Neural progenitor cell (in vitro differentiated cells): ENCODE results near the gene GRID1. TPM values are rescaled to one million over a fixed set of nuclear protein-coding genes. Genes with fewer than 3 reads are reported as not detected.

Experiments
- DNase-seq: peaks from one replicate; pipeline ENCODE4 v3.0.0-alpha.2; 2016; ENCODE audit warnings: low spot score
- H2AFZ ChIP-seq: fragments of 200-600 bp; sonication (generic); replicated peaks from 2 replicates; pipeline ENCODE4 v1.6.1; 2016; ENCODE audit warnings: antibody characterized with exemption
- H3F3A ChIP-seq: fragments of 200-600 bp; sonication (generic); 2 replicates; pipeline ENCODE4 v1.6.1; 2016; ENCODE audit warnings: antibody characterized with exemption, low read depth
- H3K27ac ChIP-seq: fragments of 200-600 bp; sonication (generic); 2 replicates; pipeline ENCODE4 v1.5.1; 2016; ENCODE audit warnings: mild to moderate bottlenecking
- H3K27me3 ChIP-seq: fragments of 200-600 bp; sonication (generic); 2 replicates; pipeline ENCODE4 v1.6.1; 2016; ENCODE audit warnings: mild to moderate bottlenecking, moderate library complexity
- H3K36me3 ChIP-seq: fragments of 200-600 bp; sonication (generic); 2 replicates; pipeline ENCODE4 v1.5.1; 2016
- H3K4me1 ChIP-seq: fragments of 200-600 bp; sonication (generic); 2 replicates; pipeline ENCODE4 v1.6.1; 2016; ENCODE audit warnings: mixed run types
- H3K4me2 ChIP-seq: fragments of 200-600 bp; sonication (generic); 2 replicates; pipeline ENCODE4 v1.6.1; 2016
- H3K4me3 ChIP-seq: fragments of 200-600 bp; sonication (generic); 2 replicates; pipeline ENCODE4 v1.5.1; 2016
- H3K79me2 ChIP-seq: fragments of 200-600 bp; sonication (generic); 2 replicates; pipeline ENCODE4 v1.6.1; 2016; ENCODE audit warnings: low read depth
- H3K9ac ChIP-seq: fragments of 200-600 bp; sonication (generic); 2 replicates; pipeline ENCODE4 v1.6.1; 2016
- H3K9me3 ChIP-seq: fragments of 200-600 bp; sonication (generic); 2 replicates; pipeline ENCODE4 v1.5.1; 2016; ENCODE audit warnings: low read depth
- H4K20me1 ChIP-seq: fragments of 200-600 bp; sonication (generic); 2 replicates; pipeline ENCODE4 v1.6.1; 2016; ENCODE audit warnings: low read depth
- H3K27ac Mint-ChIP-seq: 3 replicates; pipeline ENCODE4 v1.8.0; 2021; ENCODE audit warnings: mixed read lengths
- H3K27me3 Mint-ChIP-seq: 2 replicates; pipeline ENCODE4 v1.8.0; 2022; ENCODE audit warnings: low read depth, mild to moderate bottlenecking, inconsistent platforms, moderate library complexity, mixed read lengths; ENCODE audit not compliant: insufficient read depth
- H3K36me3 Mint-ChIP-seq: 3 replicates; pipeline ENCODE4 v1.8.0; 2021; ENCODE audit warnings: mixed read lengths
- H3K4me1 Mint-ChIP-seq: 3 replicates; pipeline ENCODE4 v1.8.0; 2021; ENCODE audit warnings: mixed read lengths
- H3K4me3 Mint-ChIP-seq: 3 replicates; pipeline ENCODE4 v1.8.0; 2021; ENCODE audit warnings: mild to moderate bottlenecking, moderate library complexity, mixed read lengths
- H3K9me3 Mint-ChIP-seq: 3 replicates; pipeline ENCODE4 v1.8.0; 2020; ENCODE audit warnings: mixed read lengths
- EZH2 ChIP-seq: fragments of 200-600 bp; sonication (generic); IDR thresholded peaks from 2 replicates; pipeline ENCODE4 v1.6.1; 2017; ENCODE audit warnings: antibody characterized with exemption, mild to moderate bottlenecking, moderate library complexity
- EZH2phosphoT487 ChIP-seq: fragments of 200-600 bp; sonication (generic); IDR thresholded peaks from 2 replicates; pipeline ENCODE4 v1.6.1; 2017; ENCODE audit warnings: antibody characterized with exemption
- total RNA-seq: library from RNA; depleted of rRNA; stranded (reverse); fragments of >200 nt; gene quantifications from 2 replicates; pipeline ENCODE4 v1.2.3, GENCODE V29; 2015; ENCODE audit warnings: low replicate concordance
- TF ChIP-seq, protein P1 (sequence below): fragments of 200-600 bp; sonication (generic); IDR thresholded peaks from 2 replicates; pipeline ENCODE4 v1.5.1; 2017; ENCODE audit warnings: antibody characterized with exemption, mild to moderate bottlenecking

GRID1 gene
- total RNA-seq, 1 donor from 2014 or later, result not detected

DNA sequence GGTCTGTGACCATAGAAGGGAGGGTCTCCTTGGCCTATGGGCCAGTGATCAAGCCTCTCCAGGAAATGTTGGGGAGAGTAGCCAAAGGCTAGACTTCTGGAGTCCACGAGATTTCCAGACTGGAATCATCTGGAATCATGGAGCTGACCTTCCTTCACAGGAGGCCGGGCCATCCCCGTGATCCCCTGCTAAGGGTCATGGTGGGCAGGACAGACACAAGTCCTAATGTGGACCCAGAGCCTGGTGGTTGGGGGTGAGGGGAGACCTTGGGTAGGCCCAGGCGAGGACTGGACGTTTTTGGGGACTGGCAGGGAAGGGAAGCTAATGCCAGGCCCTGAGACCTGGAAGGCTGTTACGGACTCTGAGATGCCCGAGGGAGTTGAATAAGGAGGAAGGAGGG lies 9.8 kb upstream of the GRID1 start:
- no peaks in the 10 kb centered on the region for H3F3A ChIP-seq
- H3K27me3 Mint-ChIP-seq, result peaks cover 17% of the 10 kb centered on the region
- no peak for DNase-seq
- no peaks in the 10 kb centered on the region for H3K36me3 ChIP-seq
- peaks cover 55% of the 10 kb centered on the region for H3K27me3 ChIP-seq
- no peaks in the 10 kb centered on the region for H4K20me1 ChIP-seq
- peaks cover 2% of the 10 kb centered on the region for H3K4me1 ChIP-seq
- no peaks in the 10 kb centered on the region for H3K36me3 Mint-ChIP-seq
- TF ChIP-seq, protein P1, sequence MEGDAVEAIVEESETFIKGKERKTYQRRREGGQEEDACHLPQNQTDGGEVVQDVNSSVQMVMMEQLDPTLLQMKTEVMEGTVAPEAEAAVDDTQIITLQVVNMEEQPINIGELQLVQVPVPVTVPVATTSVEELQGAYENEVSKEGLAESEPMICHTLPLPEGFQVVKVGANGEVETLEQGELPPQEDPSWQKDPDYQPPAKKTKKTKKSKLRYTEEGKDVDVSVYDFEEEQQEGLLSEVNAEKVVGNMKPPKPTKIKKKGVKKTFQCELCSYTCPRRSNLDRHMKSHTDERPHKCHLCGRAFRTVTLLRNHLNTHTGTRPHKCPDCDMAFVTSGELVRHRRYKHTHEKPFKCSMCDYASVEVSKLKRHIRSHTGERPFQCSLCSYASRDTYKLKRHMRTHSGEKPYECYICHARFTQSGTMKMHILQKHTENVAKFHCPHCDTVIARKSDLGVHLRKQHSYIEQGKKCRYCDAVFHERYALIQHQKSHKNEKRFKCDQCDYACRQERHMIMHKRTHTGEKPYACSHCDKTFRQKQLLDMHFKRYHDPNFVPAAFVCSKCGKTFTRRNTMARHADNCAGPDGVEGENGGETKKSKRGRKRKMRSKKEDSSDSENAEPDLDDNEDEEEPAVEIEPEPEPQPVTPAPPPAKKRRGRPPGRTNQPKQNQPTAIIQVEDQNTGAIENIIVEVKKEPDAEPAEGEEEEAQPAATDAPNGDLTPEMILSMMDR, result no peak
- TF ChIP-seq EZH2phosphoT487, result no peak
- no peak for TF ChIP-seq EZH2
- no peak overlapping the region for H2AFZ ChIP-seq
- no peak overlapping the region for H3K4me2 ChIP-seq
- no peaks in the 10 kb centered on the region for H3K9me3 ChIP-seq
- H3K9me3 Mint-ChIP-seq, result no peaks in the 10 kb centered on the region
- H3K4me3 ChIP-seq, result no peak overlapping the region
- no peak overlapping the region for H3K9ac ChIP-seq
- H3K27ac Mint-ChIP-seq, result no peak overlapping the region
- no peak overlapping the region for H3K4me3 Mint-ChIP-seq
- no peaks in the 10 kb centered on the region for H3K79me2 ChIP-seq
- peaks cover 8% of the 10 kb centered on the region for H3K4me1 Mint-ChIP-seq
- H3K27ac ChIP-seq, result no peak overlapping the region

DNA sequence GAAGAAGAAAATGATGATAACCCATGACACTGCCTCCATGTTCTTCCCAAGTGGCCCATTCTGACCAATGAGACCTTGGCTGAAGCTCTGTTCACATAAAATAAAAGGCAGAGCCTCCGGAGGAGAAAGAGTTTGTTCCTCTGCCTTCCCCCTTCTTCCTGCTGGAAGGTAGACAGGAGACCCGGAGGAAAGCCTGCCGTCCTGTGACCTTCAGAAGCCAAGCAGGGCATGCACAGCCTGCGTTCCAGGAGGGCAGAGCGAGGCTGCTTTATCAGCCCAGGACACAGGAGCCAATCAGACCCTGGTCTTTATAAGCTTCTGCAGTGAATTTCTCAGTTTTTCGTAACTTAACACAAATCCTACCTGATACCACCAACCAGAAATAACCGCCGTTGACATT lies 8.6 kb upstream of the GRID1 start:
- Mint-ChIP-seq H3K4me1 (peaks cover 8% of the 10 kb centered on the region), H3K27me3 (peaks cover 25% of the 10 kb centered on the region), H3K4me3 (no peak overlapping the region), H3K27ac (no peak overlapping the region), H3K9me3 (no peaks in the 10 kb centered on the region), H3K36me3 (no peaks in the 10 kb centered on the region)
- Histone ChIP-seq H3K27me3 (peaks cover 67% of the 10 kb centered on the region), H3K9ac (no peak overlapping the region), H3K36me3 (no peaks in the 10 kb centered on the region), H3K79me2 (no peaks in the 10 kb centered on the region), H2AFZ (no peak overlapping the region), H3K4me3 (no peak overlapping the region), H3K4me2 (no peak overlapping the region), H3K9me3 (no peaks in the 10 kb centered on the region), H3F3A (no peaks in the 10 kb centered on the region), H4K20me1 (no peaks in the 10 kb centered on the region), H3K27ac (no peak overlapping the region), H3K4me1 (peaks cover 2% of the 10 kb centered on the region)
- no peak for DNase-seq
- TF ChIP-seq, protein P1, result no peak
- TF ChIP-seq EZH2phosphoT487 (no peak), EZH2 (no peak)

- peaks cover 29% of the 10 kb centered on the region for H3K27me3 Mint-ChIP-seq
Observed at GRCh38 chr10:86374664-86375063, 8.1 kb upstream of the GRID1 start.

More at GRCh38 chr10:86374664-86375063, 8.1 kb upstream of the GRID1 start:
- no peak overlapping the region for H3K4me3 ChIP-seq
- Mint-ChIP-seq H3K36me3 (no peaks in the 10 kb centered on the region), H3K4me1 (peaks cover 8% of the 10 kb centered on the region), H3K27ac (no peak overlapping the region), H3K9me3 (no peaks in the 10 kb centered on the region), H3K4me3 (no peak overlapping the region)
- no peak overlapping the region for H3K9ac ChIP-seq
- no peak overlapping the region for H3K27ac ChIP-seq
- H3K4me1 ChIP-seq, result peaks cover 2% of the 10 kb centered on the region
- H3K4me2 ChIP-seq, result no peak overlapping the region
- no peaks in the 10 kb centered on the region for H3K36me3 ChIP-seq
- no peaks in the 10 kb centered on the region for H3F3A ChIP-seq
- TF ChIP-seq, protein P1, result no peak
- no peak for TF ChIP-seq EZH2
- no peak for TF ChIP-seq EZH2phosphoT487
- no peaks in the 10 kb centered on the region for H4K20me1 ChIP-seq
- no peak overlapping the region for H2AFZ ChIP-seq
- no peaks in the 10 kb centered on the region for H3K9me3 ChIP-seq
- DNase-seq, result no peak
- no peaks in the 10 kb centered on the region for H3K79me2 ChIP-seq
- peaks cover 72% of the 10 kb centered on the region for H3K27me3 ChIP-seq
